NCI-H2029 (cell line): ENCODE measurements around the gene AGPAT4.

Experiments used
- DNase-seq: peaks from one replicate; lab custom pipeline; 2025; lab: John Stamatoyannopoulos, UW

The AGPAT4 gene

GRCh38 chr6:161110028-161110779 lies 163.7 kb downstream of the AGPAT4 start:
- no peak for DNase-seq

- DNase-seq = no peak
These were observed 164.5 kb downstream of the AGPAT4 start for GRCh38 chr6:161109366-161109765.

- DNase-seq = no peak
These were observed 164.9 kb downstream of the AGPAT4 start for GRCh38 chr6:161108916-161109315.

GRCh38 chr6:161107779-161108730 lies 165.8 kb downstream of the AGPAT4 start:
- DNase-seq = no peak

- DNase-seq = no peak
These were observed 168.5 kb downstream of the AGPAT4 start for GRCh38 chr6:161105408-161105807.

- DNase-seq = no peak
These were observed 168.9 kb downstream of the AGPAT4 start for GRCh38 chr6:161104966-161105365.

- DNase-seq = no peak
These were observed 170.4 kb downstream of the AGPAT4 start for GRCh38 chr6:161103475-161103874.

- DNase-seq = no peak
These were observed 172.3 kb downstream of the AGPAT4 start for GRCh38 chr6:161101517-161101916.

GRCh38 chr6:161100072-161100471 lies 173.8 kb downstream of the AGPAT4 start:
- DNase-seq = no peak

- no peak for DNase-seq
These were observed 177.9 kb downstream of the AGPAT4 start for GRCh38 chr6:161095916-161096315.

- no peak for DNase-seq
These were observed 178.9 kb downstream of the AGPAT4 start for GRCh38 chr6:161094955-161095354.

- no peak for DNase-seq
These were observed 181.7 kb downstream of the AGPAT4 start for GRCh38 chr6:161091972-161092701.

GRCh38 chr6:161091151-161091550 lies 182.7 kb downstream of the AGPAT4 start:
- DNase-seq = no peak

- no peak for DNase-seq
These were observed 185.1 kb downstream of the AGPAT4 start for GRCh38 chr6:161088676-161089328.

- DNase-seq = no peak
These were observed 188.6 kb downstream of the AGPAT4 start for GRCh38 chr6:161085246-161085645.

- no peak for DNase-seq
These were observed 191.6 kb downstream of the AGPAT4 start for GRCh38 chr6:161082215-161082614.

GRCh38 chr6:161080263-161080970 lies 193.4 kb downstream of the AGPAT4 start:
- no peak for DNase-seq
